ENCODE data around the gene SNAPC5. TPM values are rescaled to one million over a fixed set of nuclear protein-coding genes. Genes with fewer than 3 reads are reported as not detected.

The SNAPC5 gene
- total RNA-seq, 1 experiment from 2014 or later, result 28.3 TPM

DNA sequence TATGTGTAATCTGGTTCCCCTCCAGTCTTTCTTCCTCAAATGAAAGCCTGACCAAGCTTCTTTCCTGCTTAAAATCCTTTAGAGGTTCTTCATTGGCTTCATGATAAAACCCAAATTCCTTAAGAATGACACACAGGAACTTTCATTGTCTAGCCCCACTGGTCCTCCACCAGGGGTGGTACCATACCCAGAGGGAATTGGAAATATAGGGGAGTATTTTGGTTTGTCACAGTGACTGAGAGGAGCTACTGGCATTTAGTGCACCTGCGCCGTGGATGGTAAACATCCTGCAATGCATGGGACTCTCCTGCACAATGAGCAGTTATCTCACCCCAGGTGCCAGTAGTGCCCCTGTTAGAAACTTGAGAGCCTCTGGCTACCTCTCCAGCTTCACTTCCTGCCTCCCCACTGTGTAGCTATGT, 18.4 kb upstream of the SNAPC5 start:
- H3K36me3 ChIP-seq (ENCODE audit: control insufficient read depth in 1 of 2, insufficient read depth in 2 of 2, low read length in 2 of 2), result peaks cover 13 to 25% of the 10 kb centered on the region in 2 experiments
- no peak overlapping the region for H2AFZ ChIP-seq (ENCODE audit: low read depth, low read length, poor library complexity, severe bottlenecking)
- no peak for DNase-seq (ENCODE audit: low read depth, low spot score)
- H4K20me1 ChIP-seq (ENCODE audit: insufficient read depth), result no peaks in the 10 kb centered on the region
- no peak overlapping the region for H3K4me3 ChIP-seq (replicated peaks in 1 of 2; ENCODE audit: low read depth in 1 of 2, low read length in 2 of 2)
- ChIA-PET CTCF (no interaction called here), POLR2A (no interaction called here), RAD21 (ENCODE audit: low non-redundant PET in 1 of 2, low total read pairs in 2 of 2, uncharacterized antibody in 2 of 2, unreplicated experiment in 2 of 2) (no interaction called here)
- no TSS peak for BruUV-seq (replicated peaks)
- 0 out of 2 replicates have a peak, but pooled peaks cover 6% of the 10 kb centered on the region for H3K79me2 ChIP-seq (ENCODE audit: insufficient read depth, low read length)
- H3K27ac ChIP-seq (ENCODE audit: low read depth, low read length), result no peak overlapping the region
- no peak overlapping the region for H3K4me2 ChIP-seq (ENCODE audit: low read length)
- intact Hi-C loops (cut with micrococcal nuclease), result no loop called here
- peaks cover 0 to 11% of the 10 kb centered on the region in 2 experiments; a peak in 2 of 4 replicates for H3K4me1 ChIP-seq (ENCODE audit: control insufficient read depth in 1 of 2, insufficient read depth in 2 of 2, low read length in 2 of 2)
- ATAC-seq, result peak; percentile 67
- no peaks in the 10 kb centered on the region for H3K27me3 ChIP-seq (ENCODE audit: insufficient read depth, low read length)
- TF ChIP-seq ZNF274 (IDR thresholded peaks at IDR 0.05; ENCODE audit: low read depth, low read length) (no peak), ZFX (IDR thresholded peaks at IDR 0.05) (no peak), CEBPB (IDR thresholded peaks at IDR 0.05; ENCODE audit: low read depth) (no peak), SP1 (IDR thresholded peaks at IDR 0.05; ENCODE audit: low read depth) (no peak), JUND (IDR thresholded peaks at IDR 0.05) (no peak), ELF1 (IDR thresholded peaks at IDR 0.05; ENCODE audit: borderline replicate concordance, low read depth) (no peak), POLR2A (IDR thresholded peaks at IDR 0.05; ENCODE audit: borderline replicate concordance, extremely low read depth, insufficient read depth, insufficient read length) (no peak), CBX3 (IDR thresholded peaks at IDR 0.05; ENCODE audit: low read depth) (no peak), POLR2AphosphoS5 (IDR thresholded peaks at IDR 0.05; ENCODE audit: low read depth, low read length) (no peak), RAD21 (IDR thresholded peaks at IDR 0.05; ENCODE audit: low read depth) (no peak), TCF7L2 (IDR thresholded peaks at IDR 0.05; ENCODE audit: borderline replicate concordance, extremely low read depth, insufficient read depth, insufficient read length) (no peak), EZH2 (IDR thresholded peaks at IDR 0.05) (no peak), EZH2phosphoT487 (IDR thresholded peaks at IDR 0.05; ENCODE audit: borderline replicate concordance) (no peak), SRF (IDR thresholded peaks at IDR 0.05; ENCODE audit: low read depth) (no peak), EGR1 (IDR thresholded peaks at IDR 0.05; ENCODE audit: low read depth) (no peak)
- TF ChIP-seq, protein P1, sequence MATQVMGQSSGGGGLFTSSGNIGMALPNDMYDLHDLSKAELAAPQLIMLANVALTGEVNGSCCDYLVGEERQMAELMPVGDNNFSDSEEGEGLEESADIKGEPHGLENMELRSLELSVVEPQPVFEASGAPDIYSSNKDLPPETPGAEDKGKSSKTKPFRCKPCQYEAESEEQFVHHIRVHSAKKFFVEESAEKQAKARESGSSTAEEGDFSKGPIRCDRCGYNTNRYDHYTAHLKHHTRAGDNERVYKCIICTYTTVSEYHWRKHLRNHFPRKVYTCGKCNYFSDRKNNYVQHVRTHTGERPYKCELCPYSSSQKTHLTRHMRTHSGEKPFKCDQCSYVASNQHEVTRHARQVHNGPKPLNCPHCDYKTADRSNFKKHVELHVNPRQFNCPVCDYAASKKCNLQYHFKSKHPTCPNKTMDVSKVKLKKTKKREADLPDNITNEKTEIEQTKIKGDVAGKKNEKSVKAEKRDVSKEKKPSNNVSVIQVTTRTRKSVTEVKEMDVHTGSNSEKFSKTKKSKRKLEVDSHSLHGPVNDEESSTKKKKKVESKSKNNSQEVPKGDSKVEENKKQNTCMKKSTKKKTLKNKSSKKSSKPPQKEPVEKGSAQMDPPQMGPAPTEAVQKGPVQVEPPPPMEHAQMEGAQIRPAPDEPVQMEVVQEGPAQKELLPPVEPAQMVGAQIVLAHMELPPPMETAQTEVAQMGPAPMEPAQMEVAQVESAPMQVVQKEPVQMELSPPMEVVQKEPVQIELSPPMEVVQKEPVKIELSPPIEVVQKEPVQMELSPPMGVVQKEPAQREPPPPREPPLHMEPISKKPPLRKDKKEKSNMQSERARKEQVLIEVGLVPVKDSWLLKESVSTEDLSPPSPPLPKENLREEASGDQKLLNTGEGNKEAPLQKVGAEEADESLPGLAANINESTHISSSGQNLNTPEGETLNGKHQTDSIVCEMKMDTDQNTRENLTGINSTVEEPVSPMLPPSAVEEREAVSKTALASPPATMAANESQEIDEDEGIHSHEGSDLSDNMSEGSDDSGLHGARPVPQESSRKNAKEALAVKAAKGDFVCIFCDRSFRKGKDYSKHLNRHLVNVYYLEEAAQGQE (IDR thresholded peaks at IDR 0.05; ENCODE audit: low read depth), result no peak
- TF ChIP-seq, protein P2, sequence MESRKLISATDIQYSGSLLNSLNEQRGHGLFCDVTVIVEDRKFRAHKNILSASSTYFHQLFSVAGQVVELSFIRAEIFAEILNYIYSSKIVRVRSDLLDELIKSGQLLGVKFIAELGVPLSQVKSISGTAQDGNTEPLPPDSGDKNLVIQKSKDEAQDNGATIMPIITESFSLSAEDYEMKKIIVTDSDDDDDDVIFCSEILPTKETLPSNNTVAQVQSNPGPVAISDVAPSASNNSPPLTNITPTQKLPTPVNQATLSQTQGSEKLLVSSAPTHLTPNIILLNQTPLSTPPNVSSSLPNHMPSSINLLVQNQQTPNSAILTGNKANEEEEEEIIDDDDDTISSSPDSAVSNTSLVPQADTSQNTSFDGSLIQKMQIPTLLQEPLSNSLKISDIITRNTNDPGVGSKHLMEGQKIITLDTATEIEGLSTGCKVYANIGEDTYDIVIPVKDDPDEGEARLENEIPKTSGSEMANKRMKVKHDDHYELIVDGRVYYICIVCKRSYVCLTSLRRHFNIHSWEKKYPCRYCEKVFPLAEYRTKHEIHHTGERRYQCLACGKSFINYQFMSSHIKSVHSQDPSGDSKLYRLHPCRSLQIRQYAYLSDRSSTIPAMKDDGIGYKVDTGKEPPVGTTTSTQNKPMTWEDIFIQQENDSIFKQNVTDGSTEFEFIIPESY (IDR thresholded peaks at IDR 0.05; ENCODE audit: extremely low read depth, insufficient replicate concordance, low read length), result no peak
- TF ChIP-seq, protein P3, sequence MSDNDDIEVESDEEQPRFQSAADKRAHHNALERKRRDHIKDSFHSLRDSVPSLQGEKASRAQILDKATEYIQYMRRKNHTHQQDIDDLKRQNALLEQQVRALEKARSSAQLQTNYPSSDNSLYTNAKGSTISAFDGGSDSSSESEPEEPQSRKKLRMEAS (IDR thresholded peaks at IDR 0.05), result no peak
- TF ChIP-seq, protein P4, sequence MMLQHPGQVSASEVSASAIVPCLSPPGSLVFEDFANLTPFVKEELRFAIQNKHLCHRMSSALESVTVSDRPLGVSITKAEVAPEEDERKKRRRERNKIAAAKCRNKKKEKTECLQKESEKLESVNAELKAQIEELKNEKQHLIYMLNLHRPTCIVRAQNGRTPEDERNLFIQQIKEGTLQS (IDR thresholded peaks at IDR 0.05), result no peak
- H3K9ac ChIP-seq (ENCODE audit: low read length), result no peak overlapping the region
- H3K9me3 ChIP-seq (ENCODE audit: control insufficient read depth in 1 of 2, insufficient read depth in 1 of 2, low read depth in 1 of 2, low read length in 2 of 2), result no peaks in the 10 kb centered on the region
- no peaks in the 10 kb centered on the region for H3K9me2 ChIP-seq (ENCODE audit: insufficient read depth)
